SK-N-SH treated with all-trans-retinoic acid at 6 μM for 48 hours (cell line): ENCODE measurements around the gene MAP3K3.
A peak's percentile ranks its signal among the peaks of the same experiment; 100 is the strongest.

Source experiments
- ATAC-seq: fragments of 200-7000 bp; cut with Tn5 transposase; 3 replicates; pipeline ENCODE4 v1.9.1; 2020; ENCODE audit warnings: mild to moderate bottlenecking, moderate library complexity
- ARNTL ChIP-seq: fragments of 450-650 bp; formaldehyde crosslinking; IDR thresholded peaks from 2 replicates; pipeline ENCODE4 v1.5.0; 2020; ENCODE audit warnings: low read depth, mild to moderate bottlenecking, moderate library complexity, borderline replicate concordance
- BACH2 ChIP-seq: fragments of 250-450 bp; sonication (Bioruptor Pico); IDR thresholded peaks from 2 replicates; pipeline ENCODE4 v1.9.0; 2021; ENCODE audit warnings: mild to moderate bottlenecking, borderline replicate concordance
- CSDC2 ChIP-seq: fragments of 250-450 bp; sonication (Bioruptor Pico); IDR thresholded peaks from 2 replicates; pipeline ENCODE4 v1.5.0; 2020; ENCODE audit warnings: mild to moderate bottlenecking, moderate library complexity
- ESRRG ChIP-seq: fragments of 250-450 bp; sonication (Bioruptor Pico); IDR thresholded peaks from 2 replicates; pipeline ENCODE4 v1.6.1; 2021; ENCODE audit warnings: mild to moderate bottlenecking
- GLIS3 ChIP-seq: fragments of 250-450 bp; sonication (Bioruptor Pico); IDR thresholded peaks from 2 replicates; pipeline ENCODE4 v1.5.0; 2020; ENCODE audit warnings: mild to moderate bottlenecking, moderate library complexity
- ISL1 ChIP-seq: fragments of 250-450 bp; sonication (Bioruptor Pico); IDR thresholded peaks from 2 replicates; pipeline ENCODE4 v2.1.2; 2022; ENCODE audit warnings: mild to moderate bottlenecking, moderate library complexity
- OSR1 ChIP-seq: fragments of 250-450 bp; sonication (Bioruptor Pico); IDR thresholded peaks from 2 replicates; pipeline ENCODE4 v1.8.0; 2022; ENCODE audit warnings: moderate library complexity, mild to moderate bottlenecking, inconsistent platforms
- RARB ChIP-seq: fragments of 250-450 bp; sonication (Bioruptor Pico); IDR thresholded peaks from 2 replicates; pipeline ENCODE4 v1.8.0; 2021; ENCODE audit warnings: mild to moderate bottlenecking, moderate library complexity
- SNAI2 ChIP-seq: fragments of 250-450 bp; sonication (Bioruptor Pico); IDR thresholded peaks from 2 replicates; pipeline ENCODE4 v1.5.0; 2020; ENCODE audit warnings: mild to moderate bottlenecking, moderate library complexity
- TCF4 ChIP-seq: fragments of 250-450 bp; sonication (Bioruptor Pico); IDR thresholded peaks from 2 replicates; pipeline ENCODE4 v1.8.0; 2021; ENCODE audit warnings: mild to moderate bottlenecking, moderate library complexity, borderline replicate concordance
- TOX ChIP-seq: fragments of 250-450 bp; sonication (Bioruptor Pico); IDR thresholded peaks from 2 replicates; pipeline ENCODE4 v1.8.0; 2021; ENCODE audit warnings: mild to moderate bottlenecking, moderate library complexity, borderline replicate concordance
- TSHZ2 ChIP-seq: fragments of 250-450 bp; sonication (Bioruptor Pico); IDR thresholded peaks from 2 replicates; pipeline ENCODE4 v1.5.0; 2020; ENCODE audit warnings: mild to moderate bottlenecking, moderate library complexity
- ZFP3 ChIP-seq: fragments of 250-450 bp; sonication (Bioruptor Pico); IDR thresholded peaks from 2 replicates; pipeline ENCODE4 v1.5.0; 2020; ENCODE audit warnings: mild to moderate bottlenecking, moderate library complexity
- ZFP30 ChIP-seq: fragments of 450-650 bp; formaldehyde crosslinking; IDR thresholded peaks from 2 replicates; pipeline ENCODE4 v1.5.0; 2022; ENCODE audit warnings: mild to moderate bottlenecking, moderate library complexity
- ZNF565 ChIP-seq: fragments of 450-650 bp; formaldehyde crosslinking; conservative IDR thresholded peaks from 2 replicates; pipeline ENCODE4 v1.5.0; 2020; ENCODE audit warnings: low read depth, mild to moderate bottlenecking, moderate library complexity
- ZNF8 ChIP-seq: fragments of 450-650 bp; formaldehyde crosslinking; IDR thresholded peaks from 2 replicates; pipeline ENCODE4 v1.5.0; 2020; ENCODE audit warnings: mild to moderate bottlenecking, moderate library complexity
- TF ChIP-seq, protein P1 (sequence below): fragments of 250-450 bp; sonication (Bioruptor Pico); IDR thresholded peaks from 2 replicates; pipeline ENCODE4 v1.8.0; 2020; ENCODE audit warnings: mild to moderate bottlenecking, moderate library complexity, borderline replicate concordance
- TF ChIP-seq, protein P2 (sequence below): fragments of 250-450 bp; sonication (Bioruptor Pico); IDR thresholded peaks from 2 replicates; pipeline ENCODE4 v1.5.1; 2021; ENCODE audit warnings: mild to moderate bottlenecking, moderate library complexity
- TF ChIP-seq, protein P3 (sequence below): fragments of 250-450 bp; sonication (Bioruptor Pico); IDR thresholded peaks from 2 replicates; pipeline ENCODE4 v1.8.0; 2021; ENCODE audit warnings: low read depth, mild to moderate bottlenecking, moderate library complexity, borderline replicate concordance

Gene MAP3K3

GRCh38 chr17:63694229-63694949 lies 72.2 kb downstream of the MAP3K3 start:
- peak; percentile 3 for ATAC-seq
- TF ChIP-seq ARNTL (CRISPR knock-in tag) (no peak), TSHZ2 (CRISPR knock-in tag) (0 out of 2 replicates have a peak, but pooled peaks have one; percentile 7), TCF4 (CRISPR knock-in tag) (0 out of 2 replicates have a peak, but pooled peaks have one; percentile 29)

- ATAC-seq, result no peak
- TF ChIP-seq ZFP30 (CRISPR knock-in tag) (no peak), CSDC2 (CRISPR knock-in tag) (no peak), ZNF8 (CRISPR knock-in tag) (no peak), OSR1 (CRISPR knock-in tag) (no peak), SNAI2 (CRISPR knock-in tag) (no peak), ARNTL (CRISPR knock-in tag) (no peak), TOX (CRISPR knock-in tag) (no peak), TCF4 (CRISPR knock-in tag) (no peak), RARB (CRISPR knock-in tag) (no peak), BACH2 (CRISPR knock-in tag) (no peak), ISL1 (no peak), ESRRG (no peak), TSHZ2 (CRISPR knock-in tag) (no peak), ZFP3 (no peak), GLIS3 (CRISPR knock-in tag) (no peak)
- TF ChIP-seq, protein P1, sequence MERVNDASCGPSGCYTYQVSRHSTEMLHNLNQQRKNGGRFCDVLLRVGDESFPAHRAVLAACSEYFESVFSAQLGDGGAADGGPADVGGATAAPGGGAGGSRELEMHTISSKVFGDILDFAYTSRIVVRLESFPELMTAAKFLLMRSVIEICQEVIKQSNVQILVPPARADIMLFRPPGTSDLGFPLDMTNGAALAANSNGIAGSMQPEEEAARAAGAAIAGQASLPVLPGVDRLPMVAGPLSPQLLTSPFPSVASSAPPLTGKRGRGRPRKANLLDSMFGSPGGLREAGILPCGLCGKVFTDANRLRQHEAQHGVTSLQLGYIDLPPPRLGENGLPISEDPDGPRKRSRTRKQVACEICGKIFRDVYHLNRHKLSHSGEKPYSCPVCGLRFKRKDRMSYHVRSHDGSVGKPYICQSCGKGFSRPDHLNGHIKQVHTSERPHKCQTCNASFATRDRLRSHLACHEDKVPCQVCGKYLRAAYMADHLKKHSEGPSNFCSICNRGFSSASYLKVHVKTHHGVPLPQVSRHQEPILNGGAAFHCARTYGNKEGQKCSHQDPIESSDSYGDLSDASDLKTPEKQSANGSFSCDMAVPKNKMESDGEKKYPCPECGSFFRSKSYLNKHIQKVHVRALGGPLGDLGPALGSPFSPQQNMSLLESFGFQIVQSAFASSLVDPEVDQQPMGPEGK (CRISPR knock-in tag), result no peak
- TF ChIP-seq, protein P2, sequence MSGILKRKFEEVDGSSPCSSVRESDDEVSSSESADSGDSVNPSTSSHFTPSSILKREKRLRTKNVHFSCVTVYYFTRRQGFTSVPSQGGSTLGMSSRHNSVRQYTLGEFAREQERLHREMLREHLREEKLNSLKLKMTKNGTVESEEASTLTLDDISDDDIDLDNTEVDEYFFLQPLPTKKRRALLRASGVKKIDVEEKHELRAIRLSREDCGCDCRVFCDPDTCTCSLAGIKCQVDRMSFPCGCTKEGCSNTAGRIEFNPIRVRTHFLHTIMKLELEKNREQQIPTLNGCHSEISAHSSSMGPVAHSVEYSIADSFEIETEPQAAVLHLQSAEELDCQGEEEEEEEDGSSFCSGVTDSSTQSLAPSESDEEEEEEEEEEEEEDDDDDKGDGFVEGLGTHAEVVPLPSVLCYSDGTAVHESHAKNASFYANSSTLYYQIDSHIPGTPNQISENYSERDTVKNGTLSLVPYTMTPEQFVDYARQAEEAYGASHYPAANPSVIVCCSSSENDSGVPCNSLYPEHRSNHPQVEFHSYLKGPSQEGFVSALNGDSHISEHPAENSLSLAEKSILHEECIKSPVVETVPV (CRISPR knock-in tag), result no peak
Observed at GRCh38 chr17:63694950-63695773, 72.9 kb downstream of the MAP3K3 start.

- TF ChIP-seq ESRRG, result no peak
- no peak for TF ChIP-seq GLIS3 (CRISPR knock-in tag)
- TF ChIP-seq RARB (CRISPR knock-in tag), result no peak
- TF ChIP-seq, protein P3, sequence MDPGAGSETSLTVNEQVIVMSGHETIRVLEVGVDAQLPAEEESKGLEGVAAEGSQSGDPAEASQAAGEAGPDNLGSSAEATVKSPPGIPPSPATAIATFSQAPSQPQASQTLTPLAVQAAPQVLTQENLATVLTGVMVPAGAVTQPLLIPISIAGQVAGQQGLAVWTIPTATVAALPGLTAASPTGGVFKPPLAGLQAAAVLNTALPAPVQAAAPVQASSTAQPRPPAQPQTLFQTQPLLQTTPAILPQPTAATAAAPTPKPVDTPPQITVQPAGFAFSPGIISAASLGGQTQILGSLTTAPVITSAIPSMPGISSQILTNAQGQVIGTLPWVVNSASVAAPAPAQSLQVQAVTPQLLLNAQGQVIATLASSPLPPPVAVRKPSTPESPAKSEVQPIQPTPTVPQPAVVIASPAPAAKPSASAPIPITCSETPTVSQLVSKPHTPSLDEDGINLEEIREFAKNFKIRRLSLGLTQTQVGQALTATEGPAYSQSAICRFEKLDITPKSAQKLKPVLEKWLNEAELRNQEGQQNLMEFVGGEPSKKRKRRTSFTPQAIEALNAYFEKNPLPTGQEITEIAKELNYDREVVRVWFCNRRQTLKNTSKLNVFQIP, result no peak
- TF ChIP-seq ZNF8 (CRISPR knock-in tag), result no peak
- no peak for TF ChIP-seq ARNTL (CRISPR knock-in tag)
- TF ChIP-seq, protein P1 (CRISPR knock-in tag), result no peak
- TF ChIP-seq ZFP3, result no peak
- TF ChIP-seq CSDC2 (CRISPR knock-in tag), result no peak
- TF ChIP-seq ZNF565 (CRISPR knock-in tag), result no peak
- no peak for ATAC-seq
Observed at GRCh38 chr17:63695889-63696288, 73.7 kb downstream of the MAP3K3 start.
